NCI-H524 (cell line): ENCODE results near the gene FOXO6.

Source experiments
- DNase-seq, 2 experiments: peaks; one replicate each; lab custom pipeline; 2025; lab: John Stamatoyannopoulos, UW

Gene FOXO6

DNA sequence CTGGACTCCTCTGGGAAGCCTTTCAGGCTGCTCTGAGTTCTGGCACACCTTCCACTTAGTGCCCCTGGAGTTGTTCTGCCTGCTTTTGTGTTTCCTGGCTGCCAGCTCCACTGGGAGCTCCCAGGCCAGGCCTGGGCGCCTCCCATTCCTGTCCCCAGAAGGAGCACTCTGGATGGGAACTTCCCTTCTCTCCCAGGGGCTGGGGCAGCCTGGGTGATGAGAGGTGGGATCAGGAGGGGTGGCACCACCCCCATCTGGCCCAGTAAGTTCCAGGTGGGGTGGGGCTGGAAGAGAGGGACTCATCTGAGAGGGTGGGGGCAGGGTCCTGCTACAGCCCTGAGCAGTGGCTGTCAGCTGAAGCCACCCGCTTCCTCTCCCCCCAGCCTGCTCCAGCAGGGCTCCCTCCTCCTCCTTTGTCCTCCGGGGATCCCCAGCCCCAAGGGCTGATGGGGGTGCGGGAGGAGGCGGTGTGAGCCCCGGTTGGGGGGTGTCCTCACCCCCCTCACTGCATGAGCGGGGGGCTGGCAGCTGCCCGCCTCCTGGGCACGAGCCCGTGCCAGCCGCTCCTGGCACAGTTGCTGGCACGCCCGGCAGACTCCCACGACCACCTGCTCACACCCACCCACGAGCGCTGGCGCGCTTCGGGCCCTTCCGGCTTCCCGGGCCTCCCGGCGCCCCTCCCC lies 4.7 kb downstream of the FOXO6 start:
- peak; percentile 72 to 86 for DNase-seq

DNA sequence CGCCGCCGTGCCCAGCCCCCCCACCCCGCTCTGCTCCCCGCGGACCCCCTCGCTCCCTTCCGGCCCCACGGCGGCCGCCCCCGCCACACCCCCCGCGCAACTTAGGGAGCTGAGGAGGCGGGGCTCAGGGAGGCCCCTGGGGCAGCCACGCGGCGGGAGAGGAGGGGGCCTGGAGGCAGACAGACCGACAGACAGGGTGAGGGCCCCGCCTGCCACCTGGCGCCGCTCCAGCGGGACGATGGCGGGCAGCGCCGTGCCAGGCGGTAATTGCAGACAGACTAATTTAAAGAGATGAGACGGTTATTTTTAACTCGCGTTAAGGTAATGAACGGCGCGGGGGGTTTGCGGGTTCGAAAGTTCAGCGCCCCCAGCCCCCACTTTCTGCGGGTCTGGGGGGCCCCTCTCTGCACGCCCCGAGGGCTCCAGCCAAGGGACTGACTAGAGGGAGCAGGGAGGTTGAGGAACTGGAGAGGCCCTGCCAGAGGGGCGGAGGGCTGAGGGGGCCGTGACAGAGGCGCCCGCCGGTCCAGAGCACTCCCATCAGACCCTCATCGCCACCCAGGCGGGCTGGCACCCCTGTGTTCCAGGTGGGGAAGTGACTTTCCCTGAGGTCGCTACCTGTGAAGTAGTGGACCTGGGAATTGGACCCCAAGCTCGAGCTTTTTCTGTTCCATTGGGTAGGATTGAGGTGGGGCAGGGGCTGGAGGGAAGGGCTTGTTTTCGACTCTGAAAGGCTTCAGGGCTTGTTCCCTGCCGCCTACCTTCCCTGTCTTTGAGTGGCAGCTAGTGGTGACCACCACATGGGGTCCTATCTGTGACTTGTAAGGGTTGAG lies 5.4 kb downstream of the FOXO6 start:
- DNase-seq: peak in 1 of 2 experiments; percentile 63

DNA sequence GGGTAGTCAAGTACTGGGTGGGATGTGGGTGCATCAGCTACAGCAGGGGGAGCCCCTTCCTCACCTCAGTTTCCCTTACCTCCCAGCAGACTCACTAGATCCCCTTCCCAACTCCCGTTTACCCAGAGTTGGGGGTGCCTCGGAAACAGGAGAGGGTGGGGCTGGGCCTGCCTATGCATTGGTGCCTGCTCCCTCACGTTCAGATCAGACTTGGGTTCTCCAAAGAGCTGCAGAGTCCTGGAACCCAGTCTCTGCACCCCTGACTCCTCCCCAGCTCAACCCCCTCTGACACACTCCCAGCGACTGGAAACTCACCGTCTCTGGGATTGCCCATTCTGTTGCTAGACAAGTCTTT lies 6.0 kb downstream of the FOXO6 start:
- no peak for DNase-seq

DNA sequence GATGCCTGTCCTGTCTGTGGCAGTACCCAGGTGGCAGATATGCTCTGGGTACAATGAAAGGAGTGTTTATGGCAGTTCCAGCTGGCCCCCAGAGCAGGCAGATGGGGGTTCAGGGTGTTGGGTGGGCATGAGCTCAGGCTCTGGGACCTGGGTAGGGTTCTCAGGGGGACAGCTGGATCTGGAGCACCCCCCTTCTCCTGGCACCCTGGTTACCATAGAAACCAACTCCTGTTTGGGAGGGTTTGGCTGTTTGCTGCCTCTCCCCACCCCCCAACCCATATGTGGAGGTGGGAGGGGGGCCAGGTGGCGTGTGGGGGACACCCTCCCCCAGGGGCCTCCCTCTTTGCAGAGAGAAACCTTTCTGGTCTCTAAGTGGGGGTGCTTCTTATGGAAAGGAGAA lies 7.1 kb downstream of the FOXO6 start:
- DNase-seq: peak; percentile 62 to 75

DNA sequence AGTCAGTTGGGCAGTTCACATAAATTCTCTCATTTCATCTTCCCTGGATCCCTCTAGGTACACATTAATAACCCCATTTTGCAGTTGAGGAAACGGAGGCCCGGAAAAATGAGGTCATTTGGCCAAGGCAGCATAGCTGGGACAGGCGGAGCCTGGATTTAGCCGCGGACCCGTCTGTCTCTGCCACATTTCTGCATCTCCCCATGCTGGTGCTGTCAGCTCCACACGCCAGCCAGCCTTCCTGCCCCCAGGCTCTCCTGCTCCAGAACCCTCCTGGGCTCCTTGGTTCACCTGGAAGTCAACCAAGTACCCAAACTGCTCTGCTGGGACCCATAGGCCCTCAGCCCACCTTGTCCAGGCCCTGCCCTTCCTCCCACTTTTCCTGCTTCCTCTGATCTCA lies 7.6 kb downstream of the FOXO6 start:
- no peak for DNase-seq

DNA sequence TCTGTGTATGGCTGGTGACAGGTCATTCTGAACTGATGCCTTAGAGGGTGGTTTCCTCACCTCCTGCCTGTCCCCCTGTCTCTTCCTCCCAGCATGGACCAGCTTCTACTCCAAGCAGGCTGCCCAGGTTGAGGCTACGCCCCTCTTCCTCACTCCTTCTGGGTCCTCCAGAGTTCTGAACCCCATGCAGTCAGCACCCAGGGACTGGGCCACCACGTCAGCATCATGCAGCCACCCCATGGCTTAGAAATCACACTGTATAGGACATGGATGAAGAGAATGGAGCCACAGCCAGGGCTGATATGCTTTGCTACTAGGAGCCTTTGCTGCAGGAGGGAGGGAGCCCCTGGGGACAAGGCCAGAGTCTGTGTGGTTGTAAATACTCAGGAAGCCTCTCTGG lies 8.3 kb downstream of the FOXO6 start:
- no peak for DNase-seq

DNA sequence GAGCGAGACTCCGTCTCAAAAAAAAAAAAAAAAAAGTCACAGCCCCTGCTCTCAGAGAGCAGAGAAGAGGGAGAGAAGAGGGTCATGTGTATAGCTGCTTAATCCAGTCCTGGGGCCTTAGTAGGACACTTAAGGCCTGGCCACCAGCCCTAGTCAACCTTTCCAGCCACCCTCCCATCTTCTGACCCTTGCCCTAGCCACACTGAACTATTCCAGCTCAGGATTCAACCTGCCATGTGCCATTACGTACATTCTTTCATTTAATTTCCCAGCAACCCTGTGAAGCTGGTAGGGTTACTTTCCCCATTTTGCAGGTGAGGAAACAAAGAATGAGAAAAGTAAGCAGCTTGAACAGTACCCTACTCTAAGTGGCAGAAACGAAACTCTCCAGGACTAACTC lies 9.0 kb downstream of the FOXO6 start:
- DNase-seq: no peak

DNA sequence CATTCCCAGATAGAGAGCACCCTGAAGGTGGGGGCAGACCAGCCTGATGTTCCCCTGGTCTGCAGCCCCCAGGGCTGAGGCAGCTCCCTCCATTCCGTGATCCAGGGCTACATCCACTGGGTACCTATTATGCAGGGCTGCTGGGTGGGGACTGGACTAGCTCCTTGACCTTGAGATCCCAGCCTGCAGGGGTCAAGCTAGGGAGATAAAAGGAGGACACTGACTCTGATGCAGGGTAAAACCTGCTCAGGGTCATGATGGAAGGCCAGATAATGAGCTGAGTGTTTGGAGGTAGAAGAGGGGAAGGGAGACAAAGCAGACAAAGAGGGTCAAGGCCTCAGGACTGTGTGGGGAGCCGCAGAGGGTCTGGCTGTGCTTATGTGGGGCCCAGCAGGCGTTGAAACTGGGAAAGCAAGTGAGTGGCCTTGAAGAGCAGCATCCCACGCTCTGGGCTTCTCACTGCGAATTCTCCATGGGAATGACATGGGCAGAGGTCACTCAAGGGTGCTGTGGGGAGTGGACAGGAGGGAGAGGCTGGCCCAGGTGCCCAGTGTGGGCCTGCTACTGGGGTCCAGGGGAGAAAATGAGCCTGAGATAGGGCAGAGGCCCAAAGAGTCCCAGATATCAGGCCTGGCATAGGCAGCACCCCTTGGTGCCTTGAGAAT lies 9.7 kb downstream of the FOXO6 start:
- DNase-seq: no peak

DNA sequence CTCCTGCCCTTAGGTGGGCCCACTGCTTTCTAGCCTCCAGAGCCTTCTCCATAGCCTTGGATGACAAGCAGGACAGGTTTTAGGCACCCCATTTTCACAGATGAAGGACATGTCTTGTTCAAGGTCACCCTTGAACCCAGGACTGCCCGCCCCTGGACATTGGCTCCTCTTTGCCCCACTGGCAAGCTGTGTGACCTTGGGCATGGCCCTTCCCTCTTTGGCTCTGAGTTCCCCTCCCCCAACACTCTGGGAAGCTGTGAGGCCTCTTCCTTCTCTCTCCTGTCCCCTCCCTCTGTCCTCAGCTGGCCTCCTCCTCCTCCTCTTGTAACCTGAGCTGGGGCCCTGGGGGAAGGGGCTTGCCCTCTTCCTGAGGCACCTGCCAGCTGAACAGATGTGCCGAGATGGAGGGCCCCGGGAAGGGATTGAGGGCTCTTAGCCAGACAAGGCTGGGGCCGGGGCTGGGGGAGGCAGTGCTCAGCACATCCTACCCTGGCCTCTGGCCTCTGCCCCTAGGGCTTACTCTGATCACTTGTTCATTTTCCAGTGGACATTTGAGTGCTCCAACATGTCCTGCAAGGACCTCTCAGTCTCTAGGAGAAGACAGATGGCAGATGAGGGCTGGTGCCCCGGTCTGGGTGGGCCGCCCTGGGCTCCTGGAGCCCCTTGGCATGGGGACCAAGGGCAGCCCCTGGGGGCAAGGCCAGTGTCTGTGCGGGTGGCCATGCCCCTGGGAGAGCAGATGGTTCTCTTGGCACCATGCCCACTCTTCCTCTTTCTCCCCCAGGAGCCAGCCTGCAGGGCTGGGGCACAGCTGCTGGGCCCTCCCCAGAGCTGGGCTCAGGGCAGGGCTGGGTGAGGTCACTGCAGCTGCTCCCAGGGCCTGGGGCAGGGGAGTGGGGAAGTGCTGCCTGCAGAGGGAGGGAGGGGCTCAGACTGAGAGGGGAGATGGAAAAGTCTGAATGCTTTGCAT lies 10.7 kb downstream of the FOXO6 start:
- DNase-seq: peak; percentile 97 to 98

DNA sequence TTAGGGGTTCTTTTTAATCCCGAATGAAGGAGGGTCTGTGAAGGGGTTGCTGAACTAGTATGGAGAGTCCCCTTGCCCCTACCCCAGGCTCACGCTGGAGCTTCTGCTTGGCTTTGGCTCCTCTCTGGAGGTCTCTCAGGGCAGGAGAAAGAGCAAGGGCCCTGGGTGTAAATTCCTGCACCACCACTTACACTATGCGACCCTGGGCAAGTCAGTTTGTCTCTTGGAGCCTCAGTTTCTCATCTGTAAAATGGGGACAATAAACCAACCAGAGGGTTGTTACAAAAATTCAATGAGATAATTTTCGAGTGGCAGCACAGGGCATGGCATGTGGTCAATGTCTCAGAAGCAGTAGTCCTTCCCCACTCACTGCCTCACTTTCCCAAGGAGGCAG lies 11.4 kb downstream of the FOXO6 start:
- DNase-seq: no peak

DNA sequence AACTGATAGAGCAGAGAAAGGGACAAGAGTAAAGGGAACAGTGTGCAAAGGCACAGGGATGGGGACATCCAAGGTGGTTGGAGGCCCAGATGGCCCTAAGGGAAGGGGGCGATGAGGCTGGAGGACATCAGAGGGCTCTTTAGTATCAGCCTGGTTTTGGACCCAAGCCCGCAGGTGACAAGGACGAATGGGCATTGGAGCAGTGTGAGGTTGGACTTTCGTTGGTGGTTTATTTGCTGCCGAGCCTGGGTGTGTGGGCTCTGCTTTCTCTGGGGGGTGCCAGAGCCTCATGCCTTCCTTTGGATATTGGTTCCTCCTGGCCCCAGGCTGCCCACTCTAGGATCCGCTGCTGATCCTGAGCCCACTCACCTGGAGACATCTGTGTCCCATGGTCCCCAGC lies 12.1 kb downstream of the FOXO6 start:
- no peak for DNase-seq

DNA sequence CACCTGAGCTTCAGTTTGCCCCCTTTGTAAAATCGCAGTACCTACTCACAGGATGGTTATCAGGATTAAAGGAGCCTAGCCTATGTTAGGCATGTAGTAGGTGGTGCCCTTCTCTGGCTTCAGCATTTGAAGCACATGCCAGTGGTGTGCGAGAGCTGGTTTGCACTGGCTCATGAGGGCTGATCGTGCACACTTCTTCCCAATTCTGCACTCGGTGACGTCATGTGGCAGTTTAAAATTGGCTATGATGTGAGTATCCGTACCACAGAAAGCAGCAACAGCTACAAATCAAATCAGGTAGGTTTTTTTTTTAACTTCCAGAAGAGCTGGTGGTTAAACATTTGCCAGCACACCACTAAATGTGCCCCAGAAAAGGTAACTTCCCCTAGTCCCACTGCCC lies 13.5 kb downstream of the FOXO6 start:
- no peak for DNase-seq

DNA sequence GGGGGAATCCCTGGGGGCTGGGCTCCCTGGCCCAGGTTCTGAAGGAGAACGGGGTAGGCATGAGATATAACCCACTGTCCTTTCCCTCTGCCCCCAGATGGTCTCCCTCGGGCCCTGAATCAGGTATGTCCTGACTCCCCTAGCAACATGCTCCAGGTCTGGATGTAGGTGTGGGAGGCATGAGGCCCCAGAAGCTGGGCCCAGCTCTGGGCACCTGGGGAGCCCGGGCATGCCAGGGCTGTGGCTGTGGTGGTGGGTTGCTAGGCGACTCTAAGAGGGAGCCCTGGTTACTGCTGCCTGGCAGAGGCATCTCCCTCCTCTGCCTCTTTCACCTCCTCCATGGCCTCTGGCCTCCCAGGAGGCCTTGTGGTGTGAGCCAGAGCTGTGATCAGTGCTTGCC lies 16.2 kb downstream of the FOXO6 start:
- no peak for DNase-seq

DNA sequence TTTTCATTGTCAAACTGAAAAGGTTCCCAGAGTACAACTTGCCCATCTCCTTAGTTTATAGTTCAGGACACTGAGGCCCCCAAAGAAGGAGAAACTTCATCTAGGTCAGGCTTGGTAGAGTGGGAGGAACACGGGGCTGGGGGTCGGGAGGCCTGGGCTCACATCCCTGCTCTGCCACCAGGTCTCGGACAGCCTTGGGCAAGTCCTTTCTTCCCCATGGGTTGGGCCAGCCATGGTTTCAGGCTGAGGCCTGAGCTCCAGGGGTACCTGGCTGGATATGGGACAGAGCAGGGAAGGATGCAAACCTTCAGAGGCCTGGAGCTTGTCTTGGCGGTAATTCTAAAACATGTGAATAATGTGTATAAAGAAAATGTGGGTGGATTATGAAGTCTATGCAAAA lies 17.0 kb downstream of the FOXO6 start:
- no peak for DNase-seq

DNA sequence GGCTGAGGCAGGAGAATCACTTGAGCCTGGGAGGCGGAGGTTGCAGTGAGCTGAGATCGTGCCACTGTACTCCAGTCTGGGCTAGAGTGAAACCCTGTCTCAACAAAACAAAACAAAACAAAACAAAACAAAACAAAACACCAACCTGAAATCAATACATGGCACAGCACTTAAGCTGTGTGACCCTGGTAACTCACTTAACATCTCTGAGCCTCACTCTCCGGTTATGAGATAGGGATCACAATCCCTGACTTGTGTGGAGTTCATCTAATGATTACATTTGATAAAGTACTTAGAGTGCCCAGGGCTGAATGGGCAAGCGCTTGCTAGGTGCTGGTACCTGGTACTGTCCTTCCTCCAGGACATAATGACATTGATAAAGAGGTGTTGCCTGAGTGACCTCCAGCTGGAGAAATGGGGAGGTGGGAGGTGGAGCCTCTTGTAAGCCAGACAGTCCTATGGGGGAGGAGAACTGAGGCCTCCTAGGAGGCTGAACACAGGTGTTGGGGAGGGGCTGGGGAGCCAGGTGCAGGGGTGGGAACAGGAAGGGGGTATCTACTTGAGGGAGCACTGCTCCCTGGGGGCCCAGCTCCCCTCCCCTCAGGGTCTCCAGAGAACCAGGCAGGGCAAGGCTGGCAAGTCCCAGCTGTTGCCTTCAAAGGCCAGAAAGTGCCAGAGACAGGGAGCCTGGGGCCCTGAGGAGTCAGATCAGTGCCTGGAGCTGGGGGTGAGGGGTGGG lies 17.9 kb downstream of the FOXO6 start:
- peak in 1 of 2 experiments; percentile 33 for DNase-seq

DNA sequence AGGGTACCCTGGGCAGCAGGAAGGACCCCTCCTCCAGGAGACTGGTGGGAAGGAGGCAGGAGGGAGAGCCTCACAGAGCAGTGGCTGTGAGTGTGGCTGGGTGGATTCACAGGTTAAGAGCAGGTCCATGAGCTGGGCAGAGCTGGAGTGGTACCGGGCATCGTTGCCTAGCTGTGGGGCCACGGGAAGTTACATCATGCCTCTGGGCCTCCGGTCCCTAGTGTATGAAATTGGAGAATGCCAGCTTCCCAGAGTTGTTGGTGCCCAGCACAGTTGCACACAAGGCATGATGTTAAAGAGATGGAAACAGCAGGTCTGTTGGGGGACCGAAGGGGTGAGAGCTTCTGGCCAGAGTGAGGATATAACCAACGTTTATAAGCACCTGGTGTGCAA lies 18.5 kb downstream of the FOXO6 start:
- DNase-seq: peak in 1 of 2 experiments; percentile 35

DNA sequence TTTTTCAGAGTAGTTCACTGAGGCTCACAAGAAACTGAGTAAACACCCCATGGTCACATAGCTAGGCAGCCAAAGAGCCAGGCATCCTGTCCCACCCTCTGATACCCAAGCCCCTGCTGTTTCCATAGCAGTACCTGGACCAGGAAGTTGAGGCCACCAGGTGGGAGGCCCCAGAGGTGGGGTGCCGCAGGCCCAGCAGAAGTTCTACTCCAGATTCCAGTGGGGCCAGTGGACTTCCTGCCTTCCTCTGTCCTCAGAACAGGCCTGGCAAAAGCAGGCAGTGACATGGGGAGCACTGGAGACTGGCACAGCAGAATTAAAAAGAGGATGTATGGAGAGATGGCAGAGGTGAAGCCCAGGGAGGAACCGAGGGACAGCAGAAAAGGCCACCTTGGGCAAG lies 19.0 kb downstream of the FOXO6 start:
- no peak for DNase-seq

DNA sequence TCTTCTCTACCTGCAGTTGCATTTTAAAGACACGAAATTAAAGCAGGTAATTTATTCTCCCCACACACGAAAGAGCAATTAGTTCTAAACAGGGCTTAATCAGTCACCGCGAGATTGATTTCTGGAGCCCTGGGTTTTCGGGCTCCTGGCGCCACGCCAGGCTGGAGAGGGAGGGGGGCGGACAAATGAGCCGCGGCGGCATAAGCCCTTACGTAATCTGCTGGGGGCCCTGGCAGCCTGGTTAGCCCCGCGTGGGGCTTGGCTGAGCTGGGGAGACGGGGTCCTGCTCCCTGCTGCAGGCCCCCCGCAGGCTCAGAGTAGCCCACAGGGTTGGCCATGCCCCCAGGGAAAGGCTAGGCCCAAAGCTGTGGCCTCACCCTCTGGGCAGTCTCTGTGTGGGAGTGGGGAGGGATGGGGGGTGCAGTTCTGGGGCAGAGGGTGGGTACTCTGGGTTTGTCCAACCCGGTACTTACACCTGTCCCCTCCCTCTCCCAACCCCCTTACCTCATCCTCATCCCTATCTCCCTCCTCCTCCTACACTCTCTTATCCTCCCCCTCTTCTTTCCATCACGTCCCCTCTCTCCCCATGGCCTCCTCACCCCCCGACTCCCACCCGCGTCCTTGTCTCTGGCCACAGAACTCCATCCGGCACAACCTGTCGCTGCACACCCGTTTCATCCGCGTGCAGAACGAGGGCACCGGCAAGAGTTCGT lies 19.9 kb downstream of the FOXO6 start:
- DNase-seq: peak; percentile 70 to 84

DNA sequence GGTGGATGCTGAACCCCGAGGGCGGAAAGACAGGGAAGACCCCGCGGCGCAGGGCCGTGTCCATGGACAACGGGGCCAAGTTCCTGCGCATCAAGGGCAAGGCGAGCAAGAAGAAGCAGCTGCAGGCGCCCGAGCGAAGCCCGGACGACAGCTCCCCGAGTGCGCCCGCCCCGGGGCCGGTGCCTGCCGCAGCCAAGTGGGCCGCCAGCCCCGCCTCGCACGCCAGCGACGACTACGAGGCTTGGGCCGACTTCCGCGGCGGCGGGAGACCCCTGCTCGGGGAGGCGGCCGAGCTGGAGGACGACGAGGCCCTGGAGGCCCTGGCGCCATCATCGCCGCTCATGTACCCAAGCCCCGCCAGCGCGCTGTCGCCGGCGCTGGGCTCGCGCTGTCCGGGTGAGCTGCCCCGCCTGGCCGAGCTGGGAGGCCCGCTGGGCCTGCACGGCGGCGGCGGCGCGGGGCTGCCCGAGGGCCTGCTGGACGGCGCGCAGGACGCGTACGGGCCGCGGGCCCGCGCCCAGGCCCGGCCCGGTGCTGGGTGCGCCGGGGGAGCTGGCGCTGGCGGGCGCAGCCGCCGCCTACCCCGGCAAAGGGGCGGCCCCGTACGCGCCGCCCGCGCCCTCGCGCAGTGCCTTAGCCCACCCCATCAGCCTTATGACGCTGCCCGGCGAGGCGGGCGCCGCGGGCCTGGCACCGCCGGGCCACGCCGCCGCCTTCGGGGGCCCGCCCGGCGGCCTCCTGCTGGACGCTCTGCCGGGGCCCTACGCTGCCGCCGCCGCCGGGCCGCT lies 20.7 kb downstream of the FOXO6 start:
- DNase-seq: no peak
